ENCODE results near the gene C20orf96. TPM values are rescaled to one million over a fixed set of nuclear protein-coding genes. Genes with fewer than 3 reads are reported as not detected.

Gene C20orf96
- total and polyA plus RNA-seq, 2 of the 4 experiments (the other 2 are of a cell fraction): 2.0 to 9.8 TPM

DNA sequence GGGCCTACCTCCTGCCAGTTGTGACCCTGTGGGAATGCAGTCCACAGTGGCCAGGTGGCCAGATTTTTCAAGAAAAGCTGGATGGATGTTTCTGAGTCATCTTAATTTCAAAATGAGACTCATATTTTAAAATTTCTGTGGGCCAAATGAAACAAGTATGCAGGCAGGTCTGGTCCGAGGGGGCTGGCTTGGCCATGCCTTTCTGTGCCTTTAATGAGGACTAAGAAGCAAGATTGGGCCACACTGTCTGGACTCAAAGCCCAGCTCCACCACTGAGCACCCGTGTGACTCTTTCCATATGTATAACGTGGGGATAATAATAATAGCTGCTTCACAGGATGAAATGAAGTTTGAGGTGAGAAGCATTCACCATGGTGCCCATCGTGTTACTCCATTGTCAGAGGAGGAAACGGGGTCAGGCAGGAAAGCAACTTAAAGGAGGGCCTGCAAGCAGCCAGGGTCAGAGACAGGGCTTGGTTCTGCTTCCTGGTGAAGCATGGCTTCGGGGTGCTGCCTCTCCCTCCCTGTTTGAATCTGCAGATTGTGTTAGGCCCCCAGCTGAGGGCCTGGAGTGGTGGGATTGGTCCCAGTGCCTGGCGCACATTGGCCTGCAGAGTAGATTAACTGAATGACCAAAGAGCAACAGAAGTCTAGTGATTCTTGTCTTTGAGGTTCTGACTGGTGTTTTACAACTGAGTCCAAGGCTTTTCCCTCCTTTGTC is 38.6 kb upstream of the C20orf96 start:
- ChIA-PET POLR2A (ENCODE audit: unreplicated experiment) (interaction anchor here (0.5 to 0.6 kb wide), 2 partner anchors 11 to 70 kb away, joined by 4 to 12 read pairs; no protein-coding TSS in a partner anchor), CTCF (interaction anchor here (0.6 kb wide), 1 partner anchor 326 kb away, joined by 3 read pairs; no protein-coding TSS in a partner anchor)
- Histone ChIP-seq H3K9me3 (ENCODE audit: control insufficient read depth, insufficient read depth, low read length) (no peaks in the 10 kb centered on the region), H2BK120ac (ENCODE audit: low read depth, low read length) (no peak overlapping the region), H2BK20ac (ENCODE audit: low read depth, low read length) (no peak overlapping the region), H2AFZ (replicated peaks; ENCODE audit: low read length, poor library complexity) (no peak overlapping the region), H3K27me3 (ENCODE audit: control insufficient read depth, insufficient read depth, low read length) (no peaks in the 10 kb centered on the region), H3K4me2 (ENCODE audit: low read depth, low read length) (peak overlapping the region; percentile 37; the same call in 1 of the 2 replicates), H4K8ac (ENCODE audit: low read depth in 2 of 2, low read length in 2 of 2) (no peak overlapping the region), H3K27ac (ENCODE audit: insufficient read depth, low read length) (no peak overlapping the region), H2AK9ac (replicated peaks; ENCODE audit: low read depth, low read length, poor library complexity) (peak overlapping the region; percentile 74), H4K5ac (ENCODE audit: low read depth, low read length) (no peak overlapping the region), H2BK15ac (ENCODE audit: low read depth, low read length) (no peak overlapping the region), H2AK5ac (ENCODE audit: low read depth, low read length) (peak overlapping the region; percentile 65; the same call in 1 of the 2 replicates), H3K9ac (ENCODE audit: low read depth, low read length) (peak overlapping the region; percentile 37; the same call in 1 of the 2 replicates), H3K23ac (ENCODE audit: low read depth, low read length) (0 out of 2 replicates have a peak overlapping the region, but pooled peaks have one; percentile 2), H3K4me1 (ENCODE audit: control insufficient read depth, insufficient read depth, low read length) (peaks cover 14% of the 10 kb centered on the region), H3K56ac (ENCODE audit: extremely low read depth, insufficient read depth, low read length) (no peak overlapping the region), H3K9me1 (ENCODE audit: insufficient read depth, low read length) (no peaks in the 10 kb centered on the region; the same call in 1 of the 2 replicates), H3K18ac (ENCODE audit: low read depth, low read length) (no peak overlapping the region), H3K4me3 (ENCODE audit: insufficient read depth, low read depth, low read length) (no peak overlapping the region), H3K4ac (ENCODE audit: low read depth, low read length) (peak overlapping the region; percentile 15; the same call in 1 of the 2 replicates), H3K36me3 (ENCODE audit: control insufficient read depth, insufficient read depth, low read length) (peaks cover 10% of the 10 kb centered on the region; the same call in 1 of the 2 replicates), H3K79me1 (ENCODE audit: low read depth in 1 of 2, low read length in 2 of 2) (peaks cover 24 to 40% of the 10 kb centered on the region in 2 experiments), H4K20me1 (ENCODE audit: insufficient read depth, low read length) (peaks cover 51% of the 10 kb centered on the region), H2BK5ac (ENCODE audit: low read depth, low read length, poor library complexity, severe bottlenecking) (no peak overlapping the region), H4K91ac (ENCODE audit: insufficient read depth, low read depth, low read length) (peak overlapping the region; percentile 9; the same call in 1 of the 2 replicates), H3K14ac (replicated peaks; ENCODE audit: low read depth, low read length) (no peak overlapping the region)
- 40% methylated on average over 1 of the region's 7 CpGs; no CpG with 5 or more reads in 1 of the 2 experiments for WGBS, 2 experiments (ENCODE audit: extremely low coverage in 2 of 2, insufficient read length in 1 of 2)
- intact Hi-C loops (cut with micrococcal nuclease) (no loop called here), in situ Hi-C loops (cut with MboI; ENCODE audit: low sequenced_read_pairs) (no loop called here), dilution Hi-C loops (cut with HindIII; ENCODE audit: low sequenced_read_pairs, unreplicated experiment) (no loop called here)
- no peak for ATAC-seq (ENCODE audit: low read depth)
- no TSS peak for BruUV-seq (replicated peaks)
- TF ChIP-seq POLR2A (IDR thresholded peaks at IDR 0.05; ENCODE audit: low read depth, low read length): no peak
- TF ChIP-seq, protein P1, sequence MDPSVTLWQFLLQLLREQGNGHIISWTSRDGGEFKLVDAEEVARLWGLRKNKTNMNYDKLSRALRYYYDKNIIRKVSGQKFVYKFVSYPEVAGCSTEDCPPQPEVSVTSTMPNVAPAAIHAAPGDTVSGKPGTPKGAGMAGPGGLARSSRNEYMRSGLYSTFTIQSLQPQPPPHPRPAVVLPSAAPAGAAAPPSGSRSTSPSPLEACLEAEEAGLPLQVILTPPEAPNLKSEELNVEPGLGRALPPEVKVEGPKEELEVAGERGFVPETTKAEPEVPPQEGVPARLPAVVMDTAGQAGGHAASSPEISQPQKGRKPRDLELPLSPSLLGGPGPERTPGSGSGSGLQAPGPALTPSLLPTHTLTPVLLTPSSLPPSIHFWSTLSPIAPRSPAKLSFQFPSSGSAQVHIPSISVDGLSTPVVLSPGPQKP (IDR thresholded peaks at IDR 0.05; ENCODE audit: borderline replicate concordance, low read depth, low read length): no peak
- TF ChIP-seq, protein P2, sequence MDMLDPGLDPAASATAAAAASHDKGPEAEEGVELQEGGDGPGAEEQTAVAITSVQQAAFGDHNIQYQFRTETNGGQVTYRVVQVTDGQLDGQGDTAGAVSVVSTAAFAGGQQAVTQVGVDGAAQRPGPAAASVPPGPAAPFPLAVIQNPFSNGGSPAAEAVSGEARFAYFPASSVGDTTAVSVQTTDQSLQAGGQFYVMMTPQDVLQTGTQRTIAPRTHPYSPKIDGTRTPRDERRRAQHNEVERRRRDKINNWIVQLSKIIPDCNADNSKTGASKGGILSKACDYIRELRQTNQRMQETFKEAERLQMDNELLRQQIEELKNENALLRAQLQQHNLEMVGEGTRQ (IDR thresholded peaks at IDR 0.05; ENCODE audit: low read depth, low read length): no peak
- TF ChIP-seq CHD1 (IDR thresholded peaks at IDR 0.05; ENCODE audit: low read depth, low read length): no peak
- no peak for DNase-seq
